ENCODE measurements around the gene AEBP1. TPM values are rescaled to one million over a fixed set of nuclear protein-coding genes. Genes with fewer than 3 reads are reported as not detected.

Gene AEBP1
- total and polyA plus RNA-seq, 2 of the 4 experiments (the other 2 are of a cell fraction), result 1.1 to 5.7 TPM

GRCh38 chr7:44128721-44129582 lies 24.8 kb downstream of the AEBP1 start (continued):
- no peak for TF ChIP-seq ELK1 (IDR thresholded peaks at IDR 0.05; ENCODE audit: borderline replicate concordance, low read depth, low read length)
